Neural cell (in vitro differentiated cells): Measurements from ENCODE around the gene ACOT7. TPM values are rescaled to one million over a fixed set of nuclear protein-coding genes. Genes with fewer than 3 reads are reported as not detected.

Experiments used
- H2AFZ ChIP-seq: fragments of 200-600, 300-800 bp; sonication (generic), shearing (Covaris generic); 2 replicates; pipeline ENCODE4 v1.6.0; 2014; ENCODE audit warnings: low read depth, mild to moderate bottlenecking, antibody characterized with exemption, low read length, moderate library complexity
- H3F3A ChIP-seq: fragments of 200-600 bp; shearing (Covaris generic); 2 replicates; pipeline ENCODE4 v1.6.1; 2016; ENCODE audit warnings: mild to moderate bottlenecking, moderate library complexity, mixed read lengths, antibody characterized with exemption, low read length; ENCODE audit not compliant: insufficient read depth, poor library complexity, severe bottlenecking
- H3K27ac ChIP-seq: fragments of 200-600, 300-800 bp; sonication (generic), shearing (Covaris generic); 2 replicates; pipeline ENCODE4 v1.5.1; 2014; ENCODE audit warnings: mild to moderate bottlenecking, low read length, moderate library complexity
- H3K27me3 ChIP-seq: fragments of 300-800, 200-600 bp; sonication (generic), shearing (Covaris generic); 2 replicates; pipeline ENCODE4 v1.6.0; 2014; ENCODE audit warnings: mild to moderate bottlenecking, low read depth, low read length, moderate library complexity; ENCODE audit not compliant: insufficient read depth
- H3K36me3 ChIP-seq: fragments of 300-800, 200-600 bp; sonication (generic), shearing (Covaris generic); 2 replicates; pipeline ENCODE4 v1.5.1; 2014; ENCODE audit warnings: mild to moderate bottlenecking, antibody characterized with exemption, low read length, moderate library complexity; ENCODE audit not compliant: insufficient read depth
- H3K4me2 ChIP-seq: fragments of 300-800, 200-600 bp; sonication (generic), shearing (Covaris generic); 2 replicates; pipeline ENCODE4 v1.6.0; 2014; ENCODE audit warnings: mild to moderate bottlenecking, low read length
- H3K4me3 ChIP-seq: fragments of 300-800, 200-600 bp; sonication (generic), shearing (Covaris generic); 2 replicates; pipeline ENCODE4 v1.5.1; 2014; ENCODE audit warnings: mild to moderate bottlenecking, low read length, moderate library complexity
- H3K79me2 ChIP-seq: fragments of 200-600 bp; shearing (Covaris generic); replicated peaks from 2 replicates; pipeline ENCODE4 v1.6.0; 2014; ENCODE audit warnings: mild to moderate bottlenecking, low read length, moderate library complexity; ENCODE audit not compliant: insufficient read depth
- H3K9ac ChIP-seq: fragments of 300-800, 200-600 bp; sonication (generic), shearing (Covaris generic); 2 replicates; pipeline ENCODE4 v1.6.1; 2016; ENCODE audit warnings: mild to moderate bottlenecking, low read length, mixed read lengths
- H3K9me2 ChIP-seq: fragments of 200-600 bp; shearing (Covaris generic); 2 replicates; pipeline ENCODE4 v1.6.1; 2016; ENCODE audit warnings: mild to moderate bottlenecking, low read length, mixed read lengths; ENCODE audit not compliant: insufficient read depth
- H3K9me3 ChIP-seq: fragments of 200-600, 300-800 bp; sonication (generic), shearing (Covaris generic); 2 replicates; pipeline ENCODE4 v1.6.1; 2016; ENCODE audit warnings: mild to moderate bottlenecking, mixed run types, low read length, moderate library complexity, mixed read lengths
- H4K20me1 ChIP-seq: fragments of 200-600 bp; shearing (Covaris generic); 2 replicates; pipeline ENCODE4 v1.6.1; 2016; ENCODE audit warnings: mild to moderate bottlenecking, mixed run types; ENCODE audit not compliant: insufficient read depth
- CTCF ChIP-seq: fragments of 450-650 bp; IDR thresholded peaks from 2 replicates; pipeline ENCODE4 v1.5.1; 2014; ENCODE audit warnings: antibody characterized with exemption, mild to moderate bottlenecking, moderate library complexity; ENCODE audit not compliant: poor library complexity, severe bottlenecking
- EP300 ChIP-seq: fragments of 450-650 bp; conservative IDR thresholded peaks from 2 replicates; pipeline ENCODE4 v1.6.1; 2014; ENCODE audit warnings: antibody characterized with exemption, mild to moderate bottlenecking, moderate library complexity; ENCODE audit not compliant: poor library complexity, severe bottlenecking
- EZH2 ChIP-seq: fragments of 200-600, 300-800 bp; shearing (Covaris generic), sonication (generic); IDR thresholded peaks from 2 replicates; pipeline ENCODE4 v1.6.1; 2014; ENCODE audit warnings: antibody characterized with exemption, low read length, borderline replicate concordance, mild to moderate bottlenecking; ENCODE audit not compliant: insufficient read depth, poor library complexity, severe bottlenecking
- MXI1 ChIP-seq: fragments of 450-650 bp; conservative IDR thresholded peaks from 2 replicates; pipeline ENCODE4 v1.6.1; 2014; ENCODE audit warnings: antibody characterized with exemption, mild to moderate bottlenecking; ENCODE audit not compliant: poor library complexity, severe bottlenecking
- POLR2AphosphoS5 ChIP-seq: IDR thresholded peaks from 2 replicates; pipeline ENCODE4 v1.6.1; 2012
- RAD21 ChIP-seq: fragments of 450-650 bp; conservative IDR thresholded peaks from 2 replicates; pipeline ENCODE4 v1.6.1; 2014; ENCODE audit warnings: antibody characterized with exemption, mild to moderate bottlenecking, moderate library complexity
- REST ChIP-seq: IDR thresholded peaks from 2 replicates; pipeline ENCODE4 v1.6.1; 2012; ENCODE audit warnings: borderline replicate concordance
- SMC3 ChIP-seq: fragments of 450-650 bp; conservative IDR thresholded peaks from 2 replicates; pipeline ENCODE4 v1.6.1; 2014; ENCODE audit warnings: antibody characterized with exemption, mild to moderate bottlenecking, moderate library complexity; ENCODE audit not compliant: poor library complexity
- TAF1 ChIP-seq: IDR thresholded peaks from 2 replicates; pipeline ENCODE4 v1.6.1; 2012; ENCODE audit warnings: low read depth
- polyA plus RNA-seq: library from polyadenylated mRNA; depleted of rRNA; stranded (reverse); fragments of >200 nt; gene quantifications from 2 replicates; pipeline ENCODE4 v1.2.3, GENCODE V29; 2014

The ACOT7 gene
- polyA plus RNA-seq, 1 donor from 2014 or later: 101 TPM

DNA sequence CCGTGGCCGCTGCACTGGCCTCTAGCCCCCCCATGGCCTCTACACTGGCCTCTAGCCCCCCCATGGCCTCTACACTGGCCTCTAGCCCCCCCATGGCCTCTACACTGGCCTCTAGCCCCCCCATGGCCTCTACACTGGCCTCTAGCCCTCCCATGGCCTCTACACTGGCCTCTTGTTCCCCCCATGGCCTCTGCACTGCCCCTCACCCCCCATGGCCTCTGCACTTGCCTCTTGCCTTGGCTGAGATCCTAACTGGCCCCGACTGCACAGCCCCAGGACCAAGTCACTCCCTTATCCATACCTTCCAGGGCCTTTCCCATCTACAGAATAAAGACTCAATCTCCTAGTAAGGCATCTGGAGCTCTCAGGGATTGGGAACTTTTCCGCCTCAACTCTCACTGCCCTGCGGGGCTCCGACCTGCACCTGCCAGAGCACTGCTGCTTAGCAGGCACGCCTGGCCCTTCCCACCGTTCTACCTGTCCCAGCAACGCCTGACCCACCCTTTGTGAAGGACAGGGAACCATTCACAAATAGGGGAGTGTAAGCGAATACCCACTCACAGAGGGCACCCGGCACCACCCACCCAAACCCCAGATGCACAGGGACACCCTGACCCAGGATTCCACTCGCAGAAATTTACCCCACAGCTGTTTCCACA lies 38.8 kb downstream of the ACOT7 start:
- Histone ChIP-seq H3K79me2 (peaks cover 4% of the 10 kb centered on the region), H3K9me3 (no peaks in the 10 kb centered on the region), H4K20me1 (peaks cover 4% of the 10 kb centered on the region), H3K27ac (no peak overlapping the region), H3K4me2 (no peak overlapping the region), H3K9me2 (no peaks in the 10 kb centered on the region), H3K27me3 (no peaks in the 10 kb centered on the region), H3K4me3 (no peak overlapping the region), H3F3A (no peaks in the 10 kb centered on the region), H3K9ac (no peak overlapping the region), H2AFZ (no peak overlapping the region), H3K36me3 (no peaks in the 10 kb centered on the region)
- TF ChIP-seq RAD21: no peak
- no peak for TF ChIP-seq EZH2
- TF ChIP-seq EP300: no peak
- TF ChIP-seq CTCF: no peak
- TF ChIP-seq REST: no peak
- TF ChIP-seq POLR2AphosphoS5: no peak
- TF ChIP-seq TAF1: no peak

GRCh38 chr1:6353955-6354658 lies 39.5 kb downstream of the ACOT7 start:
- Histone ChIP-seq H3K79me2 (peaks cover 3% of the 10 kb centered on the region), H3K27ac (no peak overlapping the region), H3K36me3 (no peaks in the 10 kb centered on the region), H3K9ac (no peak overlapping the region), H3K4me3 (no peak overlapping the region), H3F3A (no peaks in the 10 kb centered on the region), H3K9me3 (no peaks in the 10 kb centered on the region), H4K20me1 (peaks cover 4% of the 10 kb centered on the region), H3K27me3 (no peaks in the 10 kb centered on the region), H3K9me2 (no peaks in the 10 kb centered on the region), H3K4me2 (no peak overlapping the region), H2AFZ (no peak overlapping the region)
- TF ChIP-seq SMC3 (no peak), CTCF (no peak), EP300 (no peak), REST (no peak), EZH2 (no peak), MXI1 (no peak), RAD21 (no peak), TAF1 (no peak), POLR2AphosphoS5 (no peak)
